Bronchial epithelial cell (primary cell): ENCODE results near the gene RPRD1A. TPM values are rescaled to one million over a fixed set of nuclear protein-coding genes. Genes with fewer than 3 reads are reported as not detected.

Source experiments
- DNase-seq: peaks from one replicate; pipeline ENCODE4 v3.0.0-alpha.2; 2010; ENCODE audit warnings: low read depth
- FAIRE-seq: peaks from 2 replicates; lab custom pipeline; 2011; peaks lifted over from hg19 to GRCh38; lab: Jason Lieb, UNC
- H3K27me3 ChIP-seq: 2 replicates; pipeline ENCODE4 v1.5.1; 2011; ENCODE audit warnings: low read length; ENCODE audit not compliant: control insufficient read depth, insufficient read depth
- H3K36me3 ChIP-seq: 2 replicates; pipeline ENCODE4 v1.5.1; 2011; ENCODE audit warnings: low read length; ENCODE audit not compliant: control insufficient read depth, insufficient read depth
- H3K4me3 ChIP-seq: 2 replicates; pipeline ENCODE4 v1.5.1; 2011; ENCODE audit warnings: mild to moderate bottlenecking, low read depth, low read length, control low read depth
- CTCF ChIP-seq: IDR thresholded peaks from 2 replicates; pipeline ENCODE4 v1.5.1; 2011; ENCODE audit warnings: mild to moderate bottlenecking, moderate library complexity, low read length, control low read depth, inconsistent platforms; ENCODE audit not compliant: insufficient read depth, severe bottlenecking
- total RNA-seq: library from RNA; depleted of rRNA; stranded (reverse); fragments of >200 nt; gene quantifications from 2 replicates; pipeline ENCODE4 v1.2.1, GENCODE V29; 2014

Gene RPRD1A
- total RNA-seq, 1 donor from 2014 or later: 77.1 TPM

DNA sequence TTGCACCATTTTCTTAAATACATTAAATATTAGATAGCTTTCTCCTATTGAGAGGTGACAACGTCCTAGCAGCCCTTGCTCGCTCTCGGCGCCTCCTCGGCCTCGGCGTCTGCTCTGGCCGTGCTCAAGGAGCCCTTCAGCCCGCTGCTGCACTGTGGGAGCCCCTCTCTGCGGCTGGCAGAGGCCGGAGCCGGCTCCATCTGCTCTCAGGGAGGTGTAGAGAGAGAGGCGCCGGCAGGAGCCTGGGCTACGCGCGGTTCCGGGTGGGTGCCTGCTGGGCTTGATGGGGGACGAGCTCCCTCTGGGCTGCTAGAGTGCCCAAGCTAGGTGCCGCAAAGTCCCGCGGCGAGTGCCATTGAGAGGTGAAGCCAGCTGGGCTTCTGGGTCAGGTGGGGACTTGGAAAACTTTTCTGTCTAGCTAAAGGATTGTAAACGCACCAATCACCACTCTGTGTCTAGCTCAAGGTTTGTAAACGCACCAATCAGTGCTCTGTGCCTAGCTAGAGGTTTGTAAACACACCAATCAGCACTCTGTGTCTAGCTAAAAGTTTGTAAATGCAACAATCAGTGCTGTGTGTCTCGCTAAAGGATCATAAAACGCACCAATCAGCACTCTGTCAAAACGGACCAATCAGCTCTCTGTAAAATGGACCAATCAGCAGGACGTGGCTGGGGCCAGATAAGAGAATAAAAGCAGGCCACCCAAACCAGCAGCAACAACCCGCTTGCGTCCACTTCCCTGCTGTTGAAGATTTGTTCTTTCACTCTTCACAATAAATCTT is 3.1 kb downstream of the RPRD1A start:
- no peak for TF ChIP-seq CTCF

GRCh38 chr18:36058674-36059073 is 8.7 kb downstream of the RPRD1A start:
- DNase-seq: no peak
- no peak for FAIRE-seq
- peaks cover 2% of the 10 kb centered on the region for H3K36me3 ChIP-seq
- H3K4me3 ChIP-seq: no peak overlapping the region
- no peaks in the 10 kb centered on the region for H3K27me3 ChIP-seq
- no peak for TF ChIP-seq CTCF

More for the DNA sequence above, 3.1 kb downstream of the RPRD1A start:
- DNase-seq (no peak), FAIRE-seq (no peak)
- Histone ChIP-seq H3K36me3 (no peaks in the 10 kb centered on the region), H3K27me3 (no peaks in the 10 kb centered on the region), H3K4me3 (no peak overlapping the region)

GRCh38 chr18:36051760-36052159 is 15.6 kb downstream of the RPRD1A start:
- peaks cover 2% of the 10 kb centered on the region for H3K36me3 ChIP-seq
- H3K27me3 ChIP-seq: no peaks in the 10 kb centered on the region
- DNase-seq (no peak), FAIRE-seq (no peak)
- no peak for TF ChIP-seq CTCF
- H3K4me3 ChIP-seq: no peak overlapping the region

- Histone ChIP-seq H3K4me3 (no peak overlapping the region), H3K36me3 (peaks cover 2% of the 10 kb centered on the region), H3K27me3 (no peaks in the 10 kb centered on the region)
- no peak for FAIRE-seq
- TF ChIP-seq CTCF: no peak
- peak; percentile 19 for DNase-seq
These were observed 16.9 kb downstream of the RPRD1A start for GRCh38 chr18:36050479-36050878.

GRCh38 chr18:36047521-36047920 is 19.8 kb downstream of the RPRD1A start:
- Histone ChIP-seq H3K36me3 (no peaks in the 10 kb centered on the region), H3K4me3 (no peak overlapping the region), H3K27me3 (no peaks in the 10 kb centered on the region)
- DNase-seq (no peak), FAIRE-seq (no peak)
- no peak for TF ChIP-seq CTCF

GRCh38 chr18:36046898-36047297 is 20.5 kb downstream of the RPRD1A start:
- H3K4me3 ChIP-seq: no peak overlapping the region
- TF ChIP-seq CTCF: no peak
- FAIRE-seq (no peak), DNase-seq (no peak)
- no peaks in the 10 kb centered on the region for H3K36me3 ChIP-seq
- no peaks in the 10 kb centered on the region for H3K27me3 ChIP-seq
